Heart right ventricle (tissue), 16 donors: ENCODE results near the gene GHRHR. TPM values are rescaled to one million over a fixed set of nuclear protein-coding genes. Genes with fewer than 3 reads are reported as not detected.

Experiments
- ATAC-seq, 8 donors: fragments of 200-7000 bp; cut with Tn5 transposase; one replicate each; pipeline ENCODE4 v1.9.1; 2020; ENCODE audit warnings: mild to moderate bottlenecking in 8 of 8, moderate library complexity in 8 of 8, moderate number of reproducible peaks in 1 of 8
- DNase-seq, 2 donors: peaks; one replicate each; pipeline ENCODE4 v3.0.0-alpha.2; 2020
- H3K27ac ChIP-seq, 10 donors: fragments of 200-600 bp; sonication (generic) in 2 of 10; one replicate each; pipeline versions ENCODE4 v1.5.0 to v1.8.0; 2020 to 2022; ENCODE audit warnings: mild to moderate bottlenecking in 3 of 10
- H3K27me3 ChIP-seq, 7 donors: fragments of 200-600 bp; one replicate each; pipeline ENCODE4 v1.8.0; 2021 to 2022; ENCODE audit warnings: mild to moderate bottlenecking in 2 of 7
- H3K36me3 ChIP-seq, 9 donors: fragments of 200-600 bp; sonication (generic) in 1 of 9; one replicate each; pipeline versions ENCODE4 v1.5.0 to v1.8.0; 2020 to 2022; ENCODE audit warnings: mild to moderate bottlenecking in 2 of 9
- H3K4me1 ChIP-seq, 9 donors: fragments of 200-600 bp; sonication (generic) in 1 of 9; one replicate each; pipeline versions ENCODE4 v1.5.0 to v1.8.0; 2020 to 2022; ENCODE audit warnings: mild to moderate bottlenecking in 4 of 9
- H3K4me3 ChIP-seq, 10 donors: fragments of 200-600 bp; sonication (generic) in 2 of 10; one replicate each; pipeline versions ENCODE4 v1.5.0 to v1.8.0; 2020 to 2022; ENCODE audit warnings: mild to moderate bottlenecking in 7 of 10, moderate library complexity in 2 of 10
- H3K9me3 ChIP-seq, 11 donors: fragments of 200-600 bp in 10 of 11; sonication (generic) in 2 of 11; one replicate each; pipeline versions ENCODE4 v1.5.0 to v1.8.0; 2013 to 2022; ENCODE audit warnings: mild to moderate bottlenecking in 2 of 11, control low read depth in 1 of 11, moderate library complexity in 1 of 11
- CTCF ChIP-seq, 9 donors: fragments of 200-600 bp; sonication (generic) in 2 of 9; IDR thresholded peaks; one replicate each; pipeline versions ENCODE4 v1.5.0 to v1.8.0; 2021 to 2022; ENCODE audit warnings: antibody characterized with exemption in 9 of 9, mild to moderate bottlenecking in 5 of 9, moderate library complexity in 1 of 9
- WGBS, 2 donors: extraction: QIAGEN DNeasy Blood & Tissue Kit; methylation state at CpG; one replicate each; pipeline ENCODE4 v1.1.7; 2013; ENCODE audit warnings: inconsistent platforms in 1 of 2; 5-methylcytosine and 5-hydroxymethylcytosine counted together
- intact Hi-C, 10 donors: fragments of 100-400 bp; cut with DNase I; formaldehyde crosslinking; loops; one replicate each; pipeline versions ENCODE4 v1.11.1 to v1.14.2; 2022
- polyA plus RNA-seq, 2 donors: library from polyadenylated mRNA; stranded (reverse); fragments of 200-250 nt; gene quantifications; one replicate each; pipeline ENCODE4 v1.2.3, GENCODE V29; 2013
- total RNA-seq, 10 donors: library from RNA; stranded (reverse); fragmentation: NEBNext Ultra II Directional in 3 of 10; extraction: Animal tissue kit (Norgen Biotek cat#: 25700) in 3 of 10; gene quantifications; one replicate each; pipeline versions ENCODE4 v1.2.1 to v1.2.4, GENCODE V29; 2021 to 2023
- donor health status: Arrhythmogenic right ventricular cardiomyopathy.
- donor health status: ischemic (EF 13 %, LVEDD 7.1; RV severe dilation, severe dysfunction).
- donor health status: healthy with polysubstance abuse.
- donor health status: DM: no; HTN: yes; CAD: no.
- donor health status: DM: no; HTN: no; CAD: no.
- donor health status: ischemic (EF 25% LVEDD 6.9; RV normal size, moderate dysfunction).
- donor health status: ischemic (EF 25% LVEDD 5.7; RV mildly dilated, moderate dysfunction).
- donor health status: healthy.
- donor health status: DM: yes; HTN: yes; CAD: no.
- donor health status: Ischemic cardiomyopathy.
- donor health status: ischemic (EF 35%, LVEDD 5.7; RV mildly dilated, moderate dysfunction).
- donor health status: nonischemic (EF 11% LVEDD 7.7; RV severe dilation, severe dysfunction).
- donor health status: DM: yes; HTN: yes; CAD: no.
- donor health status: PGD.
- donor health status: ischemic (EF 29% LVEDD 5.4; RV normal size, mild dysfunction).
- donor health status: nonischemic (EF 23%, LVEDD 6.1; RV moderate dilation, normal function).

GHRHR gene
- total and polyA plus RNA-seq, 12 donors: not detected

DNA sequence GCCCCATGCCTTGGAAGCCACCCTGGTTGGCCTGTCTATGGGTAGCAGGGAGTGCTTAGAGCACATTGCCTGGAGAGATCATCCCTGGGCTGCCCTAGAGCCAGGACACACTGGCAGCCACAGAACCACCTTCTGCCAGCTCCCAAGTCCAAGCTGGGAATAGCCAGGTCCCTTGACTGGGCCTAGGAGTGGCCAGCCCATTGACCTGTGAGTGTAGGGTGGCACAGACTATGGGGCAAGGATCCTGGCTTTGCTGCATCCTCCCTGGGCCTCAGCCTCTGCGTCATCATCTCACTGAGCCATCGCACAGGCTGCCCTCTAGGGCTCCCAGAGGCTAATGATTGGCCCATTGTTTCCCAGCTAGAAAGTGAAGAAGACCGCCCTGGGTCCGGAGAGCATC is 45.1 kb upstream of the GHRHR start:
- Histone ChIP-seq H3K9me3 (no peaks in the 10 kb centered on the region), H3K36me3 (peaks cover 0 to 20% (median 9%) of the 10 kb centered on the region in 9 donors), H3K4me3 (peak overlapping the region in 4 of 10 donors; percentile 12 to 62 (median 38)), H3K27ac (peak overlapping the region in 9 of 10 donors; percentile 73 to 91 (median 86)), H3K27me3 (no peaks in the 10 kb centered on the region), H3K4me1 (peaks cover 41 to 94% (median 79%) of the 10 kb centered on the region in 9 donors)
- TF ChIP-seq CTCF (IDR thresholded peaks at IDR 0.05): no peak
- WGBS, 2 donors: 73 to 83% methylated on average over 4 of the region's 4 CpGs
- peak in 1 of 2 donors; percentile 12 for DNase-seq
- no peak for ATAC-seq
- intact Hi-C loops: loop anchor here in 4 of 10 donors (5.0 to 10.0 kb wide), 4 partner anchors 94 to 166 kb away; partner anchors contain the start of gene INMT (in 1 of the 4)

- DNase-seq: peak in 1 of 2 donors; percentile 29
- H3K4me1 ChIP-seq: peaks cover 35 to 80% (median 69%) of the 10 kb centered on the region in 9 donors
- peak overlapping the region; percentile 75 to 94 (median 86) for H3K27ac ChIP-seq
- TF ChIP-seq CTCF (IDR thresholded peaks at IDR 0.05): no peak
- H3K36me3 ChIP-seq: peaks cover 0 to 35% (median 11%) of the 10 kb centered on the region in 9 donors
- peak overlapping the region in 2 of 10 donors; percentile 0 to 54 for H3K4me3 ChIP-seq
- ATAC-seq: peak in 3 of 8 donors; percentile 6 to 23 (median 16)
- no peaks in the 10 kb centered on the region for H3K9me3 ChIP-seq
- no peaks in the 10 kb centered on the region for H3K27me3 ChIP-seq
- intact Hi-C loops: no loop called here
- WGBS, 2 donors: 43 to 46% methylated on average over 11 of the region's 11 CpGs
Measured at GRCh38 chr7:30920021-30920583, 43.7 kb upstream of the GHRHR start.

DNA sequence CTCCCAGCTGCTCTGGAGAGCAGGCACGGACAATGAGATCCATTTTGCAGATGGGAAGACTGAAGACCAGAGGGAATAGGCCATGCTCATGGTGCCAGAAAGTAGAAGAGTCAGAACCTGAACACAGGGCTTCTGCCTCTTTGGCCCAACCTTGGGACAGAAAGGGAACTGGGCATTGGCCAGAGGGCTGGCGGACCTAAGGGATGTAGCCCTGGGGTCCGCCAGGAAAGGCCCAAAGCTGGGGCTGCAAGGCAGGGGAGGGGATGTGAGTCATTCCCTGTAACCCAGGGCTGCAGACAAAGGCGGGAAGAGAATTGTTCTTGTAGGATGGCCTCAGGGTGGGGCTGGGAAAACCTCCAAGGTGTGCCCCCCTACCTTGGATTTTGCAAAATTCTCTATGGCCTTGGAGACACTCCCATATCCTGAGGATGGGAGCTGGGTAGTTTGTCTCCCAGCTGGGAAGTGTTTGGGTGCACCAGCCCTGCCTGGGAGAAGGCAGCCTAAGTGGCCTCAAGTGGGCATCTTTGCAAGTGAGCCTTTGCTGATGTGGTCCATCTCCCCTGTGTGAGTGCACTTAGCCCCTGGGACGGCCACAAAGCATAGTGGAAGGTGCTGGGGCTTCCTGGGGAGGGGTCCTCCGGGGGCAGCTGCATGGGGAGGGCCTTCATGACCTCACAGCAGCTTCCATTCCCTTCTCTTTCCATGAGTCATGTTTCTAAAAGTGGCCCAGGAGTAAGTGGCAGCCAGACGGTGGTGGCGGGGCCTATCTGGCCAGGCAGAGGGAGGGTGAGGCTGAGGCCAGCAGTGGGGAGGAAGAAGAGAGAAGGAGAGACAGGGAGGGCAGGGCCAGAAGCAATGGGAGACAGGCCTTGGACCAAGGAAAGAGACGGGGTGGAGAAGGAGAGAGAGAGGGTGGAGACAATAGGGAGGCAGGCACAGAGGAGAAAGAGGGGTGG is 42.9 kb upstream of the GHRHR start:
- DNase-seq: peak; percentile 64 to 80
- Histone ChIP-seq H3K27ac (peak overlapping the region; percentile 75 to 94 (median 86)), H3K4me1 (peaks cover 33 to 73% (median 63%) of the 10 kb centered on the region in 9 donors), H3K9me3 (no peaks in the 10 kb centered on the region), H3K36me3 (peaks cover 0 to 42% (median 17%) of the 10 kb centered on the region in 9 donors), H3K4me3 (peak overlapping the region in 1 of 10 donors; percentile 54), H3K27me3 (no peaks in the 10 kb centered on the region)
- ATAC-seq: peak; percentile 77 to 92 (median 87)
- intact Hi-C loops: no loop called here
- WGBS, 2 donors: 31 to 35% methylated on average over 9 of the region's 9 CpGs
- TF ChIP-seq CTCF (IDR thresholded peaks at IDR 0.05): no peak
